ENCODE results near the gene TMC2.

The TMC2 gene

GRCh38 chr20:2563116-2563515, 26.7 kb downstream of the TMC2 start:
- no peak for DNase-seq (ENCODE audit: low read depth, low spot score)
- ChIA-PET POLR2A (no interaction called here), CTCF (no interaction called here)
- TF ChIP-seq, protein P1, sequence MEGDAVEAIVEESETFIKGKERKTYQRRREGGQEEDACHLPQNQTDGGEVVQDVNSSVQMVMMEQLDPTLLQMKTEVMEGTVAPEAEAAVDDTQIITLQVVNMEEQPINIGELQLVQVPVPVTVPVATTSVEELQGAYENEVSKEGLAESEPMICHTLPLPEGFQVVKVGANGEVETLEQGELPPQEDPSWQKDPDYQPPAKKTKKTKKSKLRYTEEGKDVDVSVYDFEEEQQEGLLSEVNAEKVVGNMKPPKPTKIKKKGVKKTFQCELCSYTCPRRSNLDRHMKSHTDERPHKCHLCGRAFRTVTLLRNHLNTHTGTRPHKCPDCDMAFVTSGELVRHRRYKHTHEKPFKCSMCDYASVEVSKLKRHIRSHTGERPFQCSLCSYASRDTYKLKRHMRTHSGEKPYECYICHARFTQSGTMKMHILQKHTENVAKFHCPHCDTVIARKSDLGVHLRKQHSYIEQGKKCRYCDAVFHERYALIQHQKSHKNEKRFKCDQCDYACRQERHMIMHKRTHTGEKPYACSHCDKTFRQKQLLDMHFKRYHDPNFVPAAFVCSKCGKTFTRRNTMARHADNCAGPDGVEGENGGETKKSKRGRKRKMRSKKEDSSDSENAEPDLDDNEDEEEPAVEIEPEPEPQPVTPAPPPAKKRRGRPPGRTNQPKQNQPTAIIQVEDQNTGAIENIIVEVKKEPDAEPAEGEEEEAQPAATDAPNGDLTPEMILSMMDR (IDR thresholded peaks at IDR 0.05; ENCODE audit: insufficient read depth, low read length, missing control alignments), result no peak
- no peak overlapping the region for H3K4me3 ChIP-seq (ENCODE audit: low read depth, low read length)

- TF ChIP-seq, protein P1 (IDR thresholded peaks at IDR 0.05; ENCODE audit: insufficient read depth, low read length, missing control alignments), result no peak
- H3K4me3 ChIP-seq (ENCODE audit: low read depth, low read length), result no peak overlapping the region
- POLR2A ChIA-PET, result no interaction called here
- CTCF ChIA-PET, result no interaction called here
- DNase-seq (ENCODE audit: low read depth, low spot score), result no peak
Measured at GRCh38 chr20:2564406-2564805, 28.0 kb downstream of the TMC2 start.

DNA sequence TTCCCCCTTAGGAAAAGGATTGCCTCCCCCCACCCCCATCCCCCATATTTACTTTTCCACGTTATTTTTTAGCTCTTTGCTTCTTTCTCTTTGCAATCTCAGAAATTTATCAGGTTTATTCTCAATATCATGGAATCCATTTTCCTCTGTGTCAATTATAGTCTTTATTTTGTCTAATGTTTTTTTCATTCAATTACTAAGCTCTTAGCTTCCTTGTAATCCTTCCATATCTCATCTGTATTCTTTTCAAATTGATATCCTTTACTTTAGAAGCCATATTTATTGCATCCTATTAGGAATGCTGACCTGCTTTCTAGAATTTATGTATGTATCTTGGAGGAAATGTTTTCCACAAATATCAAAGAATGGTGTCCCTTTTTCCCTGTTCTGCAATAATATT, 39.3 kb downstream of the TMC2 start:
- no peak for DNase-seq (ENCODE audit: low read depth, low spot score)
- TF ChIP-seq, protein P1 (IDR thresholded peaks at IDR 0.05; ENCODE audit: insufficient read depth, low read length, missing control alignments), result no peak
- ChIA-PET CTCF (no interaction called here), POLR2A (no interaction called here)
- H3K4me3 ChIP-seq (ENCODE audit: low read depth, low read length), result no peak overlapping the region

GRCh38 chr20:2576317-2576727, 39.9 kb downstream of the TMC2 start:
- TF ChIP-seq, protein P1 (IDR thresholded peaks at IDR 0.05; ENCODE audit: insufficient read depth, low read length, missing control alignments), result no peak

DNA sequence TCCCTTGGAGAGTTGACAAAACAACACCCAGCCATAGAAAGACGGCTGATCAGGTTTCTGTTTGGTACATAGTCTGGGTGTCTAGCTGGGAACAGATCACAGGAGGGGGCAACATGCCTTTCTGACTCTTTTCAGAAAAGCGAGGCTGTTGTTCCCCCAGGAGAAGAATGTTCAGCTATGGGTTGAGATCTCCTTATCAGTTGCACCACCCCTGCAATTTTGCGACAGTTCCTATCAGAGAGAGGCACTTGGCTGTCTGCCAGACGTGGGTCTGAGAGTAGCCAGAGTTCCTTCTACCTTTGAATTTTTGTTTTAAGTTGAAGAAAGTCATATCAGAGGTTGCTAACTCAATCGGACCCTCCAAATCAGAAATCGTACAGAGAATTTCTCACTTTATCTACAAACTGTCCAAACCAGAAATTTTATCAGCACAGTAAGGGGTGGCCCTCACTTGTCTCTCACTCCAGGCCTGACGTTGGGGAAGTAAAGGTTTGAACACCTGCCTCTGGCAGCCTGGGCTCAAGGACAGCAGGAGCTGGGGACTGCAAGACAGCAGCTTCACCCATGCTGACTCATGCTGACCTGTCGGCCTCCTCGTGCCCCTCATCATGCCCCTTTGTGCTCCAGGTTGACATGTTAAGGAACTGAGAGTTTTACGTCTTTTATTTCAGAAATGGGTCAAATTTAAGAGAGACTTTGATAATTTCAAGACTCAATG, 42.3 kb downstream of the TMC2 start:
- ChIA-PET CTCF (interaction anchor here (1.6 kb wide), 1 partner anchor 57 kb away, joined by 3 read pairs; no protein-coding TSS in a partner anchor), POLR2A (no interaction called here)
- H3K4me3 ChIP-seq (ENCODE audit: low read depth, low read length), result no peak overlapping the region
- no peak for DNase-seq (ENCODE audit: low read depth, low spot score)
- TF ChIP-seq, protein P1 (IDR thresholded peaks at IDR 0.05; ENCODE audit: insufficient read depth, low read length, missing control alignments), result no peak

More at GRCh38 chr20:2576317-2576727, 39.9 kb downstream of the TMC2 start:
- no peak overlapping the region for H3K4me3 ChIP-seq (ENCODE audit: low read depth, low read length)
- DNase-seq (ENCODE audit: low read depth, low spot score), result no peak
- POLR2A ChIA-PET, result no interaction called here
- CTCF ChIA-PET, result no interaction called here

DNA sequence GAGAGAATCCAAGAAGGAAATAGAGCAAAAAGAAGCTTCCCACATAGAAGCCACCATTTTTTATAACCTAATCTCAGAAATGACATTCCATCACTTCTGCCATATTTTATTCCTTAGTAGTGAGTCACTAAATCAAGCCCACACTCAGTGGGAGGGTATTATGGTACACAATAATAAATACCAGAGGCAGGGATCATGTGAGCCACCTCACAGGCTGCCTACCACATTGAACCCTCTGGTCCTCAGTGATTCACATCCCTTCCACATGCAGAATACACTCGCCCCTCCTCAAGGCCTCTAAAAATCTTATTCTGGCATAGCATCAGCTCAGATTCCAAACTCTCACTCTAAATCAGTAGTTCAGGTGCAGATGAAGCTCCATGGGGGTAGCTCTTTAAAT, 49.4 kb downstream of the TMC2 start:
- ChIA-PET CTCF (no interaction called here), POLR2A (no interaction called here)
- TF ChIP-seq, protein P1 (IDR thresholded peaks at IDR 0.05; ENCODE audit: insufficient read depth, low read length, missing control alignments), result no peak
- H3K4me3 ChIP-seq (ENCODE audit: low read depth, low read length), result no peak overlapping the region
- peak; percentile 23 for DNase-seq (ENCODE audit: low read depth, low spot score)
